Neural progenitor cell (in vitro differentiated cells): ENCODE measurements around the gene CCAR1. TPM values are rescaled to one million over a fixed set of nuclear protein-coding genes. Genes with fewer than 3 reads are reported as not detected.

Source experiments
- DNase-seq: peaks from one replicate; pipeline ENCODE4 v3.0.0-alpha.2; 2016; ENCODE audit warnings: low spot score
- H2AFZ ChIP-seq: fragments of 200-600 bp; sonication (generic); replicated peaks from 2 replicates; pipeline ENCODE4 v1.6.1; 2016; ENCODE audit warnings: antibody characterized with exemption
- H3F3A ChIP-seq: fragments of 200-600 bp; sonication (generic); 2 replicates; pipeline ENCODE4 v1.6.1; 2016; ENCODE audit warnings: antibody characterized with exemption, low read depth
- H3K27ac ChIP-seq: fragments of 200-600 bp; sonication (generic); 2 replicates; pipeline ENCODE4 v1.5.1; 2016; ENCODE audit warnings: mild to moderate bottlenecking
- H3K27me3 ChIP-seq: fragments of 200-600 bp; sonication (generic); 2 replicates; pipeline ENCODE4 v1.6.1; 2016; ENCODE audit warnings: mild to moderate bottlenecking, moderate library complexity
- H3K36me3 ChIP-seq: fragments of 200-600 bp; sonication (generic); 2 replicates; pipeline ENCODE4 v1.5.1; 2016
- H3K4me1 ChIP-seq: fragments of 200-600 bp; sonication (generic); 2 replicates; pipeline ENCODE4 v1.6.1; 2016; ENCODE audit warnings: mixed run types
- H3K4me2 ChIP-seq: fragments of 200-600 bp; sonication (generic); 2 replicates; pipeline ENCODE4 v1.6.1; 2016
- H3K4me3 ChIP-seq: fragments of 200-600 bp; sonication (generic); 2 replicates; pipeline ENCODE4 v1.5.1; 2016
- H3K79me2 ChIP-seq: fragments of 200-600 bp; sonication (generic); 2 replicates; pipeline ENCODE4 v1.6.1; 2016; ENCODE audit warnings: low read depth
- H3K9ac ChIP-seq: fragments of 200-600 bp; sonication (generic); 2 replicates; pipeline ENCODE4 v1.6.1; 2016
- H3K9me3 ChIP-seq: fragments of 200-600 bp; sonication (generic); 2 replicates; pipeline ENCODE4 v1.5.1; 2016; ENCODE audit warnings: low read depth
- H4K20me1 ChIP-seq: fragments of 200-600 bp; sonication (generic); 2 replicates; pipeline ENCODE4 v1.6.1; 2016; ENCODE audit warnings: low read depth
- H3K27ac Mint-ChIP-seq: 3 replicates; pipeline ENCODE4 v1.8.0; 2021; ENCODE audit warnings: mixed read lengths
- H3K27me3 Mint-ChIP-seq: 2 replicates; pipeline ENCODE4 v1.8.0; 2022; ENCODE audit warnings: low read depth, mild to moderate bottlenecking, inconsistent platforms, moderate library complexity, mixed read lengths; ENCODE audit not compliant: insufficient read depth
- H3K36me3 Mint-ChIP-seq: 3 replicates; pipeline ENCODE4 v1.8.0; 2021; ENCODE audit warnings: mixed read lengths
- H3K4me1 Mint-ChIP-seq: 3 replicates; pipeline ENCODE4 v1.8.0; 2021; ENCODE audit warnings: mixed read lengths
- H3K4me3 Mint-ChIP-seq: 3 replicates; pipeline ENCODE4 v1.8.0; 2021; ENCODE audit warnings: mild to moderate bottlenecking, moderate library complexity, mixed read lengths
- H3K9me3 Mint-ChIP-seq: 3 replicates; pipeline ENCODE4 v1.8.0; 2020; ENCODE audit warnings: mixed read lengths
- EZH2 ChIP-seq: fragments of 200-600 bp; sonication (generic); IDR thresholded peaks from 2 replicates; pipeline ENCODE4 v1.6.1; 2017; ENCODE audit warnings: antibody characterized with exemption, mild to moderate bottlenecking, moderate library complexity
- EZH2phosphoT487 ChIP-seq: fragments of 200-600 bp; sonication (generic); IDR thresholded peaks from 2 replicates; pipeline ENCODE4 v1.6.1; 2017; ENCODE audit warnings: antibody characterized with exemption
- total RNA-seq: library from RNA; depleted of rRNA; stranded (reverse); fragments of >200 nt; gene quantifications from 2 replicates; pipeline ENCODE4 v1.2.3, GENCODE V29; 2015; ENCODE audit warnings: low replicate concordance
- TF ChIP-seq, protein P1 (sequence below): fragments of 200-600 bp; sonication (generic); IDR thresholded peaks from 2 replicates; pipeline ENCODE4 v1.5.1; 2017; ENCODE audit warnings: antibody characterized with exemption, mild to moderate bottlenecking

CCAR1 gene
- total RNA-seq, 1 donor from 2014 or later = 141 TPM

DNA sequence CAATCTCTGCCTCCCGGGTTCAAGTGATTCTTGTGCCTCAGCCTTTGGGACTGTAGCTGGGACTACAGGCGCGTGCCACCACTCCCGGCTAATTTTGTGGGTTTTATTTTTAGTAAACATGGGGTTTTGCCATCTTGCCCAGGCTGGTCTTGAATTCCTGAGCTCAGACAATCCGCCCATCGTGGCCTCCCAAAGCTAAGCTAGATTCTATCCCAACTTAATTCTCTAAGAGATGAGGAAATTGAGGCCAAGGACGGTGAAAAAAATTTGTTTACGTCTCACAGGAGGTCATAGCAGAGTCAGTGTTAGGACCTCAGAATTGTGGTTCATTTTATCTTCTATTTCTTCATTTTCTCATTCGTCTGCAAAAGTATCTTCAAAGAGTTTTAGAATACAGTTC, 6.1 kb downstream of the CCAR1 start:
- peaks cover 27% of the 10 kb centered on the region for H3K36me3 Mint-ChIP-seq
- Histone ChIP-seq H3K27me3 (no peaks in the 10 kb centered on the region), H2AFZ (no peak overlapping the region), H3K79me2 (peaks cover 100% of the 10 kb centered on the region), H3K9me3 (no peaks in the 10 kb centered on the region), H3K9ac (no peak overlapping the region), H3K4me2 (no peak overlapping the region), H4K20me1 (peaks cover 49% of the 10 kb centered on the region), H3F3A (peaks cover 16% of the 10 kb centered on the region), H3K4me3 (no peak overlapping the region), H3K4me1 (peaks cover 8% of the 10 kb centered on the region), H3K36me3 (peaks cover 23% of the 10 kb centered on the region), H3K27ac (no peak overlapping the region)
- no peak overlapping the region for H3K27ac Mint-ChIP-seq
- no peaks in the 10 kb centered on the region for H3K9me3 Mint-ChIP-seq
- no peaks in the 10 kb centered on the region for H3K27me3 Mint-ChIP-seq
- no peak for TF ChIP-seq EZH2
- TF ChIP-seq, protein P1, sequence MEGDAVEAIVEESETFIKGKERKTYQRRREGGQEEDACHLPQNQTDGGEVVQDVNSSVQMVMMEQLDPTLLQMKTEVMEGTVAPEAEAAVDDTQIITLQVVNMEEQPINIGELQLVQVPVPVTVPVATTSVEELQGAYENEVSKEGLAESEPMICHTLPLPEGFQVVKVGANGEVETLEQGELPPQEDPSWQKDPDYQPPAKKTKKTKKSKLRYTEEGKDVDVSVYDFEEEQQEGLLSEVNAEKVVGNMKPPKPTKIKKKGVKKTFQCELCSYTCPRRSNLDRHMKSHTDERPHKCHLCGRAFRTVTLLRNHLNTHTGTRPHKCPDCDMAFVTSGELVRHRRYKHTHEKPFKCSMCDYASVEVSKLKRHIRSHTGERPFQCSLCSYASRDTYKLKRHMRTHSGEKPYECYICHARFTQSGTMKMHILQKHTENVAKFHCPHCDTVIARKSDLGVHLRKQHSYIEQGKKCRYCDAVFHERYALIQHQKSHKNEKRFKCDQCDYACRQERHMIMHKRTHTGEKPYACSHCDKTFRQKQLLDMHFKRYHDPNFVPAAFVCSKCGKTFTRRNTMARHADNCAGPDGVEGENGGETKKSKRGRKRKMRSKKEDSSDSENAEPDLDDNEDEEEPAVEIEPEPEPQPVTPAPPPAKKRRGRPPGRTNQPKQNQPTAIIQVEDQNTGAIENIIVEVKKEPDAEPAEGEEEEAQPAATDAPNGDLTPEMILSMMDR = no peak
- TF ChIP-seq EZH2phosphoT487 = no peak
- H3K4me1 Mint-ChIP-seq = peaks cover 7% of the 10 kb centered on the region
- no peak for DNase-seq
- no peak overlapping the region for H3K4me3 Mint-ChIP-seq

- Histone ChIP-seq H3K79me2 (peaks cover 100% of the 10 kb centered on the region), H3K36me3 (peaks cover 45% of the 10 kb centered on the region), H3K27me3 (no peaks in the 10 kb centered on the region), H2AFZ (no peak overlapping the region), H3K9ac (no peak overlapping the region), H3F3A (peaks cover 19% of the 10 kb centered on the region), H3K4me3 (no peak overlapping the region), H3K4me2 (no peak overlapping the region), H4K20me1 (peaks cover 73% of the 10 kb centered on the region), H3K9me3 (no peaks in the 10 kb centered on the region), H3K27ac (no peak overlapping the region), H3K4me1 (no peaks in the 10 kb centered on the region)
- H3K27ac Mint-ChIP-seq = no peak overlapping the region
- no peak for TF ChIP-seq EZH2
- TF ChIP-seq EZH2phosphoT487 = no peak
- TF ChIP-seq, protein P1 = no peak
- H3K4me1 Mint-ChIP-seq = no peaks in the 10 kb centered on the region
- peaks cover 29% of the 10 kb centered on the region for H3K36me3 Mint-ChIP-seq
- H3K9me3 Mint-ChIP-seq = no peaks in the 10 kb centered on the region
- no peak overlapping the region for H3K4me3 Mint-ChIP-seq
- peaks cover 2% of the 10 kb centered on the region for H3K27me3 Mint-ChIP-seq
- no peak for DNase-seq
Observed at GRCh38 chr10:68732651-68733050, 11.6 kb downstream of the CCAR1 start.

DNA sequence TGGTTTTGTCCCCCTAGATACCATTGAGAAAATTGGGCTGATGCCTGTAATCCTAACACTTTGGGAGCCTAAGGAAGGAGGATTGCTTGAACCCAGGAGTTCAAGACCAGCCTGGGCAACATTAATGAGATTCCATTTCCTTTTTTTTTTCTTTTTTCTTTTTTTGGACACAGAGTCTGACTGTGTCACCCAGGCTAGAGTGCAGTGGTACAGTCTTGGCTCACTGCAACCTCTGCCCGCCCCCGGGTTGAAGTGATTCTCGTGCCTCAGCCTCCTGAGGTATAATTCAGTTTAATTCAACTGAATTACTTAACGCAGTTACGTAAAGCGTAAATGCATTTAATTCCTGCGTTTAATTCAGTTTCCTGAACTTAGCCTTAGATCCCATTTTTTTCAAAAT, 13.3 kb downstream of the CCAR1 start:
- Histone ChIP-seq H3K36me3 (peaks cover 49% of the 10 kb centered on the region), H3K4me3 (no peak overlapping the region), H3K79me2 (peaks cover 99% of the 10 kb centered on the region), H2AFZ (no peak overlapping the region), H3F3A (peaks cover 33% of the 10 kb centered on the region), H3K27ac (no peak overlapping the region), H3K4me1 (no peaks in the 10 kb centered on the region), H3K4me2 (no peak overlapping the region), H3K9ac (no peak overlapping the region), H4K20me1 (peaks cover 70% of the 10 kb centered on the region), H3K27me3 (no peaks in the 10 kb centered on the region), H3K9me3 (no peaks in the 10 kb centered on the region)
- no peaks in the 10 kb centered on the region for H3K4me1 Mint-ChIP-seq
- H3K9me3 Mint-ChIP-seq = no peaks in the 10 kb centered on the region
- TF ChIP-seq EZH2phosphoT487 (no peak), EZH2 (no peak)
- TF ChIP-seq, protein P1 = no peak
- DNase-seq = no peak
- peaks cover 28% of the 10 kb centered on the region for H3K36me3 Mint-ChIP-seq
- H3K27ac Mint-ChIP-seq = no peak overlapping the region
- no peak overlapping the region for H3K4me3 Mint-ChIP-seq
- H3K27me3 Mint-ChIP-seq = peaks cover 2% of the 10 kb centered on the region
